ENCODE data around the gene VPS13C.

Gene VPS13C

GRCh38 chr15:61820212-61820611 lies 240.0 kb downstream of the VPS13C start:
- DNase-seq (ENCODE audit: low spot score), result peak; percentile 21

GRCh38 chr15:61819386-61819785 lies 240.9 kb downstream of the VPS13C start:
- peak; percentile 23 for DNase-seq (ENCODE audit: low spot score)

- DNase-seq (ENCODE audit: low spot score), result peak; percentile 8
Observed at GRCh38 chr15:61818801-61819200, 241.4 kb downstream of the VPS13C start.

- no peak for DNase-seq (ENCODE audit: low spot score)
Observed at GRCh38 chr15:61816856-61817255, 243.4 kb downstream of the VPS13C start.

GRCh38 chr15:61815356-61816083 lies 244.7 kb downstream of the VPS13C start:
- DNase-seq (ENCODE audit: low spot score), result no peak

DNA sequence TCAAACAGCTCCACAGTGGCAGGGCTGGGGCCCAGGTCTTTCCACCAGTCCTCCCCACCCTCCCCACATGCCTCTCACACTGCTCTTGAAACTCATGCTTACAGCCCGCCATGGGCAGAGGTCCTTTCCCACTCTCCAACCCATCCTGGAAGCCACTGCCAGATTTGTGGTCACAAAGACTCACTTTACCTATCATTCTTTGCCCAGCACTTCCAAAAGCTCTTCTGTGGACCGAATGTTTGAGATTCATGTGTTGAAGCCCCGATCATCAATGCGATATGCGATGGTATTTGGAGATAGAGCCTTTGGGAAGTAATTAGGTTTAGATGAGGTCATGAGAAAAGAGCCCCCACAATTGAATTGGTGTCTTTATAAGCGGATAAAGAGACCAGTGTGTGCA lies 247.8 kb downstream of the VPS13C start:
- no peak for DNase-seq (ENCODE audit: low spot score)

DNA sequence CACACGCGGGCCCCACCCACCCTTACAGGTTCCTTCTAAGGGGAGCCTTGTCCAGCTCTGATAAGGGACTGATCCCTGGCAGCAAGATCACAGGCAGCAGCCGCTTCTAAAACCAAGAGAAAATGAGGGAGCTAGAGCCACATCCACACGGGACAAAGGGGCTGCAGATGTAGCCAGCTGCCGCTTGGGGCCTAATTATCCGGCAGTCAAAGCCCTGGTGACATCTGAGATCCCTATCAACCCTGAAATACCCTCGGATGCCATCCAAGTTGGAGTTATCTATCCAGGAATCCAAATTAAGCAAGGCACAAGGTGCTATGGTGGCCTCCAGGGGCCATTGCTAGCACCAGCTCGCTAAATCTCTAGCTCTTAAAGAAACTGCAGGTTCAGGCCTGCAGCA lies 248.3 kb downstream of the VPS13C start:
- DNase-seq (ENCODE audit: low spot score), result no peak

DNA sequence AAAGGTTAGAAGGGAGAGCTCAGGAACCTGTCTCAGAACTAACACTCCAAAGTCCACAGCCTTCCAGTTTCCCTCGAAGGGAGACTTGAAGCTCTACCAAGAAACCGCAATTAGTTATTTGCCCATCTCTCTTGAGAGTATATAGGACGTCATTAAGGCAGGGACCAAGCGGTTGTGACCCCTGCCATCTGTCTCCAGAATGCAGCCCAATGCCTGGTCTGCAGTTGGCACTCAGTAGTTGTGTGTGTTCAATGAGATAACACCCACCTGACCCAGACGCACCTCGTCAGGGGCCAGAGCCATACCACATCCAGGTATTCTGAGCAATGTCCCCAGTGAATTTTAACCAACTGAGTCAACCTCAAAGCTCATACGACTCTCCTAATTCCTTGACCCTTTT lies 251.0 kb downstream of the VPS13C start:
- no peak for DNase-seq (ENCODE audit: low spot score)

DNA sequence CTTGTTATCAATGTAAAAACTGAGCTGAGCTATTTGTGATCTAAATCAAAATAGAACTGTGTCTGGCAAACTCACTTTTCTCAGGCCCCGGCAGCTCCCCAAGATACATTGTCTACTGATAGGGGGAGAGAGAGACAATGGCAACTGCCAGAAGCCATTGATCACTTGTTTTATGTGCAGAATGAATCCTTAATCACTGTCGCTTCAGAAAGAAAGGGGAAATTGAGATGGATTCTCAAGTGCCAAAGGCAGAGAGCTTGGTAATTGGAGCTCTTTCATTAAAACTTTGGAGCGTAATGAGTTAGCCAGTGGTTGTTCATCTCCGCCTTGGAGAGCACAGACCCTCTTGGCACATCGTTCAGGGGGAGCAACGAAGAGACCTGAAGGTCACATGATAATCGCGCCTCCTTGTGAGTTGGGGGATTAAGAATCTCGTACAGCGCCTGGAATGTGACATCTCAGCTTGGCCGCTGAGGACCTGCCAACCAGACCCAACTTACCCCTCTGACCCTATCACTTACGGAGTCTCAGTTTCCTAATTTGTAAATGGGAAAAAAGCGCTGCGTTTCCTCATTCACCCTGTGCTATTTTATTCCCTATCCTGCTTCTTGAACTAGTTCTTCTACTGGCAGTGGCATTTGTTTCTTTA lies 252.8 kb downstream of the VPS13C start:
- DNase-seq (ENCODE audit: low spot score), result no peak
